ENCODE measurements around the gene LSM4. TPM values are rescaled to one million over a fixed set of nuclear protein-coding genes. Genes with fewer than 3 reads are reported as not detected.
"Not testable (repeated sequence)": the region's sequence is repeated elsewhere in the genome, so short reads cannot be mapped to it uniquely, and the experiment has no call there.

LSM4 gene
- polyA plus RNA-seq, result 100 to 1,000 TPM in 1 of 2 donors, 10 to 100 TPM in 1; 96.9 to 113 TPM

DNA sequence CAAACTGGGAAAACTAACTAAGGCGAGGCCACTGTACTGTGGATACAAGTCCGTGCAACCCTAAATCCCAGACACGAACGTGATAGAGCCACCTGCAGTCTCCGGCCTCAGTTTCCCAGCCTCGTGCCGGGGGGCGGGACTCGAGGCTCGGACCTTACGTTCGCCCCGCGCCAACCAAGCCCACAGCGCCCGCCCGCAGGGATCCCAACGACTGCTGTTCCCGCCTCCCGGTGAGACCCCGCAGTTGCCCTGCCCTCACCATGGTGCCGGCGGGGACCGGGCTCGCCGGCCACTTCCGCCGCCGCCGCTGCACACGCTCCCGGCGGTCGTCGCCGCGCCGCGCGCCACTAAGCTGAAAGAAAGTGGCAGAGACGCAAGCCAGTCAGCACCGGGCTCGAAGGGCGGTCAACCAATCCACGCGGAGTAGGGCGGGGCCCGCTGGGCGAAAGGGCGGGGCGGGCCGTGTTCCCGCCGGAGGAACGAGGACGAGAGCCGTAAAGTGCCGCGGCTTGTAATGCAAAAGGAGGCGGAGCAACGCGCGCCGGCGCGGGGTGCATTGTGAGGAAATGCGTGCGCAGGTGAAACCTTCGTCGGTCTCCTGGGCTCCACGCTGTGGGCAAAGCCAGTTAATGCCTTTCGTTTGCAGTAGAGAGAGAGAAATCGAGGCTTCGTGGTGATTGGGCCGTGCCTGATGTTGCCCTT lies at the start of gene LSM4:
Gene LSM4, minus strand, starts transcription at position 318 of the 702 bp plus-strand sequence. Its CDS starts 56 bp downstream, at position 262.
- Histone ChIP-seq H3K27me3 (ENCODE audit: control insufficient read depth in 1 of 2, insufficient read depth in 2 of 2, low read length in 2 of 2) (no peaks in the 10 kb centered on the region), H3K4me3 (ENCODE audit: low read depth in 1 of 2, low read length in 2 of 2) (peak within 1 kb of the TSS; percentile 84 to 96), H3K9me3 (ENCODE audit: control insufficient read depth in 2 of 2, insufficient read depth in 1 of 2, low read depth in 1 of 2, low read length in 1 of 2) (no peaks in the 10 kb centered on the region), H3K27ac (ENCODE audit: low read depth in 2 of 2, low read length in 1 of 2) (peak within 1 kb of the TSS; percentile 93 to 97), H3K36me3 (ENCODE audit: control insufficient read depth in 2 of 2, insufficient read depth in 2 of 2, low read length in 1 of 2) (no peaks in the 10 kb centered on the region), H3K4me1 (ENCODE audit: control insufficient read depth in 2 of 2, insufficient read depth in 2 of 2, low read length in 1 of 2) (peaks cover 3 to 17% of the 10 kb centered on the region in 2 donors)
- WGBS, 2 donors, result 0% methylated on average over 74 to 75 of the region's 75 CpGs

DNA sequence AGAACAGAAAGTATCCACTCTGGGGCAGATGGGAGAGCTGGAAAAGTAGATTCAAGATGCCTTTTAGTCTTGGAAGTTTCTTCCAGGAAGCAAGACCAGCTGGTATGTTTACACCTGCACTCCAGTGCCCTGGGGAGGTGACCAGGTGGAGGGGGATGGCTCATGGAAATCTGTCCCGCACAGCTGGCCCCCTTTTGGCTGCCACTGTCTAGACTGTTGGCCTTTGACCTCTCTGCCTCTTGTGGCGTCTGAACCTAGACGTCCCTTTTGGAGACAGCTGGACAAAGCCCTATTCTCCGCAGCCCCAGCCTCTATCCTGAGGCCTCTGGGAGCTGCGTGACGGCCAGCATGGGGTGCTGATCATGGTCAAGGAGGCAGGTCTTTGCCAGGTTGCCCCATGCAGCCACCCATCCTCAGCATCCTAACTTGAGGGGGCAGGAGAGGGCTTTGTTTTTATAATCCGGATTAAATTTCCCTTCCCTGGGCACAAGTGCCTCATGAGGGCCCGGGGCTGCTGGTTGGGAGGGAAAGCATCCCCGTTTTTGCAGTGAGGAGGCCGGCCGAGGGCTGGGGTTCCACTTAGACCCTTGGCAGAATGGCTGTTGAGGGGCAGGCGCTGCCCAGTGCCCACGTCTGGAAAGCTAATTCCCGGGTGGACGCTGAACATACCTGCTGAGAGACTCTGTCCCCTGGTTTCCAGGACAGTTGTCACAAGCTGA lies 45.8 kb upstream of the LSM4 start:
- no peak overlapping the region for H3K27ac ChIP-seq (ENCODE audit: low read depth in 2 of 2, low read length in 1 of 2)

DNA sequence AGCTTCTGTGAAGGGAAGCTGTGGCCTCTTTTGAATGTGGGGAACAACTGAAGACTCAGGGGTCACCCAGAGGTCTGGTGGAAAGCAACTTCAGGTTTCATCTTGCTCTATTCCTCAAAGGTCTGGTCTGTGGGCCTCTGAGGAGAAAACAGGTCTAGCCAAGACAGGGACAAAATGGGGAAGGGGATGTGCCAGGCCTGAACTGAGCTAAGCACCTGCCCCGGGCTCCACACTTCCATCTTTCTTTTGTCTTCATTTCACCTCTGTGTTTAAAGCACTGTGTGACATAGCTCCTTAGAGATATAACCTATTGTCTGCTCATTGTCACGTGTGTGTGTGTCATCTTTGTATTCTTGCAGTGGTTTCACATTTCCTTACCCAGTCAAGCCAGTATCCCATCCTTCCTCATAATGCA lies 43.2 kb upstream of the LSM4 start:
- H3K27me3 ChIP-seq (ENCODE audit: control insufficient read depth in 1 of 2, insufficient read depth in 2 of 2, low read length in 2 of 2), result no peaks in the 10 kb centered on the region
- no peaks in the 10 kb centered on the region for H3K9me3 ChIP-seq (ENCODE audit: control insufficient read depth in 2 of 2, insufficient read depth in 1 of 2, low read depth in 1 of 2, low read length in 1 of 2)
- WGBS, 2 donors, result 81% methylated on average over 2 of the region's 2 CpGs
- H3K27ac ChIP-seq (ENCODE audit: low read depth in 2 of 2, low read length in 1 of 2), result peak overlapping the region in 1 of 2 donors; percentile 53
- no peak overlapping the region for H3K4me3 ChIP-seq (ENCODE audit: low read depth in 1 of 2, low read length in 2 of 2)
- H3K36me3 ChIP-seq (ENCODE audit: control insufficient read depth in 2 of 2, insufficient read depth in 2 of 2, low read length in 1 of 2), result no peaks in the 10 kb centered on the region
- H3K4me1 ChIP-seq (ENCODE audit: control insufficient read depth in 2 of 2, insufficient read depth in 2 of 2, low read length in 1 of 2), result peaks cover 0 to 3% of the 10 kb centered on the region in 2 donors

More for the DNA sequence above, 45.8 kb upstream of the LSM4 start:
- Histone ChIP-seq H3K27me3 (ENCODE audit: control insufficient read depth in 1 of 2, insufficient read depth in 2 of 2, low read length in 2 of 2) (no peaks in the 10 kb centered on the region), H3K4me3 (ENCODE audit: low read depth in 1 of 2, low read length in 2 of 2) (no peak overlapping the region), H3K4me1 (ENCODE audit: control insufficient read depth in 2 of 2, insufficient read depth in 2 of 2, low read length in 1 of 2) (peaks cover 2 to 3% of the 10 kb centered on the region in 2 donors), H3K36me3 (ENCODE audit: control insufficient read depth in 2 of 2, insufficient read depth in 2 of 2, low read length in 1 of 2) (no peaks in the 10 kb centered on the region), H3K9me3 (ENCODE audit: control insufficient read depth in 2 of 2, insufficient read depth in 1 of 2, low read depth in 1 of 2, low read length in 1 of 2) (no peaks in the 10 kb centered on the region)
- WGBS, 2 donors, result 82 to 87% methylated on average over 15 of the region's 15 CpGs

DNA sequence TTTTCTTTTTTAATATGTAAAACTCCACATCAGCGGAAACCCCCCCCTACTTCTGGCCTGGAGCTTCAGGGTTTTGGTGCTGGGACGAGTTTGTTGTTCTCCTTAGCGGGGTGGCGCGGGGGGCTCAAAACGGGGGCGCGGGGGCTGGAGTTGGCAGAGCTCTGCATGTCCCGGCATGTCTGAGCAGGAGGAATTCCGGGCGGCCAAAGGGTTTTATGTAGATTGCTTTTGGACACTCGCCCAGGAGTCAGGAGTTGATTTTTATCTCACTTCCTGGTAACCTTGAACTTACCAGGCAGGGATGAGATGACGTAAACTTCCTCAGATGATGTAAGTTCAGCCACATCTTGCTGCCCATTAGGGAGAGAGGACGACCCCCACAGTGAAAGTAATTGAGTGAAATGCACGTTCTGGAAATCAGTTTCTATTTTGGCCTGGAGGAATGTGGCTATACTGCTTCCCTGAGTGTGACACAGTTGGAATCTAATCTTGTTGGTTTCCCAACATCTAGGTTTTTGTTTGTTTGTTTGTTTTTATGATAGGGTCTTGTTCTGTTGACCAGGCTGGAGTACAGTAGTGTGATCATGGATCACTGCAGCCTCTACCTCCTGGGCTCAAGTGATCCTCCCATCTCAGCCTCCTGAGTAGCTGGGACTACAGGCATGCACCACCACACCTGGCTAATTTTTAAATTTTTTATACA lies 42.1 kb upstream of the LSM4 start:
- Histone ChIP-seq H3K36me3 (ENCODE audit: control insufficient read depth in 2 of 2, insufficient read depth in 2 of 2, low read length in 1 of 2) (no peaks in the 10 kb centered on the region), H3K27ac (ENCODE audit: low read depth in 2 of 2, low read length in 1 of 2) (peak overlapping the region; percentile 29 to 65)

DNA sequence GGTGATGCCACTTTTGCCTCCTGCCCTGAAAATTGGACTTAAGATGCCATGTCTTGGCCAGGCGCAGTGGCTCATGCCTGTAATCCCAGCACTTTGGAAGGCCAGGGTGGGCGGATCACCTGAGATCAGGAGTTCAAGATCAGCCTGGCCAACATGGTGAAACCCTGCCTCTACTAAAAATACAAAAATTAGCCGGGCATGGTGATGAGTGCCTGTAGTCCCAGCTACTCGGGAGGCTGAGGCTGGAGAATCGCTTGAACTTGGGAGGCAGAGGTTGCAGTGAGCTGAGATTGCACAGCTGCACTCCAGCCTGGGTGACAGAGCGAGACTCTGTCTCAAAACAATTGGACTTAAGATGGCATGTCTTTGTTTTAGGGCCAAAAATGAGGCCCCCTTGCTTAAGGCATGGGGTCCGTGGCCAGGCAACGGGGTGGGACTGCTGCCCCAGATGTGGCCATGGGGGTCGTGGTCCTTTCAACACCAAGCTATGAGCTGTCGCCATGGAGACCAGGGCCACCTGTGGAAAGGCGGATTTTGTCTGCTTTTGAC lies 41.5 kb upstream of the LSM4 start:
- WGBS, 2 donors, result 51 to 54% methylated on average over 11 of the region's 11 CpGs
- H3K4me3 ChIP-seq (ENCODE audit: low read depth in 1 of 2, low read length in 2 of 2); H3K9me3 ChIP-seq (ENCODE audit: control insufficient read depth in 2 of 2, insufficient read depth in 1 of 2, low read depth in 1 of 2, low read length in 1 of 2); H3K36me3 ChIP-seq (ENCODE audit: control insufficient read depth in 2 of 2, insufficient read depth in 2 of 2, low read length in 1 of 2); H3K27me3 ChIP-seq (ENCODE audit: control insufficient read depth in 1 of 2, insufficient read depth in 2 of 2, low read length in 2 of 2); H3K4me1 ChIP-seq (ENCODE audit: control insufficient read depth in 2 of 2, insufficient read depth in 2 of 2, low read length in 1 of 2): not testable (repeated sequence)
- H3K27ac ChIP-seq (ENCODE audit: low read depth in 2 of 2, low read length in 1 of 2), result peak overlapping the region; percentile 34 to 65

More for the DNA sequence above, 42.1 kb upstream of the LSM4 start:
- 12 to 16% methylated on average over 15 of the region's 15 CpGs for WGBS, 2 donors
- no peaks in the 10 kb centered on the region for H3K27me3 ChIP-seq (ENCODE audit: control insufficient read depth in 1 of 2, insufficient read depth in 2 of 2, low read length in 2 of 2)
- no peaks in the 10 kb centered on the region for H3K9me3 ChIP-seq (ENCODE audit: control insufficient read depth in 2 of 2, insufficient read depth in 1 of 2, low read depth in 1 of 2, low read length in 1 of 2)
- H3K4me3 ChIP-seq (ENCODE audit: low read depth in 1 of 2, low read length in 2 of 2), result no peak overlapping the region
- peaks cover 0 to 3% of the 10 kb centered on the region in 2 donors for H3K4me1 ChIP-seq (ENCODE audit: control insufficient read depth in 2 of 2, insufficient read depth in 2 of 2, low read length in 1 of 2)

DNA sequence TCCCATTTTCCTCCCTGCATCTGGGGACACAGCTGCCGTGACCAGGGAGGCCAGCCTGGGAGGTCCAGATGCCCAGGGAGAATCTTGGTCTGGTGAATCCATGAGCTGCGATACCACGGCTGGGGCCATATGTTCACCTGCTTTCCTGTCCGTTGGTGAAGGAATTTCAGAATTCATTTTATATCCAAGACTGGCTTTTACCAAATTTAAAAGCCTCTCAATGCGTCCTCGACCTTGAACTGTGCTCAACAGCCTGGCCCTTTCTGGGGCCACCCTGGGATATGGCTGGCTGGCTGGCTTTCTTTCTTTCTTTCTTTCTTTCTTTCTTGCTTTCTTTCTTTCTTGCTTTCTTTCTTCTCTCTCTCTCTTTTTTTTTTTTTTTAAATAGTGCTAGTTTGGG lies 40.9 kb upstream of the LSM4 start:
- Histone ChIP-seq H3K27me3 (ENCODE audit: control insufficient read depth in 1 of 2, insufficient read depth in 2 of 2, low read length in 2 of 2) (no peaks in the 10 kb centered on the region), H3K4me3 (ENCODE audit: low read depth in 1 of 2, low read length in 2 of 2) (no peak overlapping the region), H3K36me3 (ENCODE audit: control insufficient read depth in 2 of 2, insufficient read depth in 2 of 2, low read length in 1 of 2) (peaks cover 0 to 3% of the 10 kb centered on the region in 2 donors), H3K4me1 (ENCODE audit: control insufficient read depth in 2 of 2, insufficient read depth in 2 of 2, low read length in 1 of 2) (peaks cover 0 to 3% of the 10 kb centered on the region in 2 donors), H3K27ac (ENCODE audit: low read depth in 2 of 2, low read length in 1 of 2) (no peak overlapping the region), H3K9me3 (ENCODE audit: control insufficient read depth in 2 of 2, insufficient read depth in 1 of 2, low read depth in 1 of 2, low read length in 1 of 2) (no peaks in the 10 kb centered on the region)
- WGBS, 2 donors, result 81 to 82% methylated on average over 6 of the region's 6 CpGs

DNA sequence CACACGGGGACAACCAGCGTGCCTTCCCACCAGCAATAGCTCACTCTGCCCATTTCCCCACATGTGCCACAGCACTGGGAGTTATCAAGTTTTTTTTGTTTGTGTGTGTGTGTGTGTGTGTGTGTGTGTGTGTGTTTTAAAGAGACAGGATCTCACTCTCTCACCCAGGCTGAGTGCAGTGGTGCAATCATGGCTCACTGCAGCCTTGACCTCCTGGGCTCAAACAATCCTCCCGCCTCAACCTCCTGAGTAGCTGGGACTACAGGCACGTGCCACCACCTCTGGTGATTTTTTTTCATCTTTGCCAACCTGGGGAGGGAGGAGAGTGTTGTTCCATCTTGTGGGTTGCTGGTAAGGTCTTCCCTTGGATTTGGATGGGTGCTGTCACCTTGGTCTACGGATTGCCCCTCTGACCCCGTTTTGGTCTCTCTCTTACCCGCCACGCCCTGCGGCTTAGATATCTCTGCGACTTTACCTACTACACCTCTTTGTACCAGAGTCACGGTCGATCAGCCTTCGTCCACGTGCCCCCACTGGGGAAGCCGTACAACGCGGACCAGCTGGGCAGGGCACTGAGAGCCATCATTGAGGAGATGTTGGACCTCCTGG lies 40.2 kb upstream of the LSM4 start:
- Histone ChIP-seq H3K36me3 (ENCODE audit: control insufficient read depth in 2 of 2, insufficient read depth in 2 of 2, low read length in 1 of 2) (peaks cover 0 to 3% of the 10 kb centered on the region in 2 donors), H3K9me3 (ENCODE audit: control insufficient read depth in 2 of 2, insufficient read depth in 1 of 2, low read depth in 1 of 2, low read length in 1 of 2) (no peaks in the 10 kb centered on the region), H3K27ac (ENCODE audit: low read depth in 2 of 2, low read length in 1 of 2) (no peak overlapping the region), H3K4me1 (ENCODE audit: control insufficient read depth in 2 of 2, insufficient read depth in 2 of 2, low read length in 1 of 2) (peaks cover 0 to 3% of the 10 kb centered on the region in 2 donors), H3K27me3 (ENCODE audit: control insufficient read depth in 1 of 2, insufficient read depth in 2 of 2, low read length in 2 of 2) (no peaks in the 10 kb centered on the region), H3K4me3 (ENCODE audit: low read depth in 1 of 2, low read length in 2 of 2) (no peak overlapping the region)
- 94% methylated on average over 17 of the region's 17 CpGs for WGBS, 2 donors

DNA sequence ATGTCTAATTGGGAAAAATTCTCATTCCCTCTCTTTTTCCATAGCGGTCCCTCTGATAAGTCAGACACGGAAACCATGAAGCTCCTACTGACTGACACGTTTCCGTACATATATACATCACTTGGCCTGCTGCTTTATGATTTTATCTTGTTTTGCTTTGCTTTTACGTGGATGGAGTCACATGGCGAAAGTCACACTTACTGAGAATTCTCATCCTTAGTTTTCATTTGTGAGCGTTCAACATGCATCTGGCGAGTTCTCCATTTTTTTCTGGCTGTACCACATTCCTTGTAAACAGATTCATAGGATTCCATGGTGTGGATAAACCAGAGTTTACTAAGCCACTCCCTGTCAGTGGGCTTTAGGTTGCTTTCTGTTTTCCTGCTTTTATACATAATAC lies 38.8 kb upstream of the LSM4 start:
- H3K4me3 ChIP-seq (ENCODE audit: low read depth in 1 of 2, low read length in 2 of 2), result no peak overlapping the region
- no peaks in the 10 kb centered on the region for H3K27me3 ChIP-seq (ENCODE audit: control insufficient read depth in 1 of 2, insufficient read depth in 2 of 2, low read length in 2 of 2)
- H3K4me1 ChIP-seq (ENCODE audit: control insufficient read depth in 2 of 2, insufficient read depth in 2 of 2, low read length in 1 of 2), result peaks cover 0 to 3% of the 10 kb centered on the region in 2 donors
- H3K9me3 ChIP-seq (ENCODE audit: control insufficient read depth in 2 of 2, insufficient read depth in 1 of 2, low read depth in 1 of 2, low read length in 1 of 2), result peaks cover 0 to 4% of the 10 kb centered on the region in 2 donors
- no peak overlapping the region for H3K27ac ChIP-seq (ENCODE audit: low read depth in 2 of 2, low read length in 1 of 2)
- 94 to 95% methylated on average over 8 of the region's 8 CpGs for WGBS, 2 donors
- peaks cover 4% of the 10 kb centered on the region in 2 donors for H3K36me3 ChIP-seq (ENCODE audit: control insufficient read depth in 2 of 2, insufficient read depth in 2 of 2, low read length in 1 of 2)

DNA sequence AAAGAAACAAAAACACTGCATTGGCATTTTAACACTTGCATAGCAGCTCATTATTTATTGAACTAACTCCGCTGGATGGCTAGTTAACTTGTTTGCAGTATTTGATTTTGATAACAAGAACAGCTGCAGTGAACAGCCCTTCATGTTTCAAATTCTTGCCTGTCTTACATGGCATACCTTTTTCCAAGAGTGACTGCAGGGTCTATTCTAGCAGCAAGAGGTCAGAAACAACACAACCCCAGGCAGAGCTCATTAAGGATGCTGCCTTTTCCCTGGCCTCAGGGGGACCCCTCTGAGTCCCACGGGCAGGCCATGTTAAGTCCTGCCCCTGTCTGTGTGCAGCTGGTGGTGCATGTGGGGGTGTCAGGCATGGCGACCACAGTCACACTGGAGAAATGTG lies 34.2 kb upstream of the LSM4 start:
- Histone ChIP-seq H3K27me3 (ENCODE audit: control insufficient read depth in 1 of 2, insufficient read depth in 2 of 2, low read length in 2 of 2) (no peaks in the 10 kb centered on the region), H3K27ac (ENCODE audit: low read depth in 2 of 2, low read length in 1 of 2) (no peak overlapping the region), H3K4me3 (ENCODE audit: low read depth in 1 of 2, low read length in 2 of 2) (no peak overlapping the region), H3K4me1 (ENCODE audit: control insufficient read depth in 2 of 2, insufficient read depth in 2 of 2, low read length in 1 of 2) (no peaks in the 10 kb centered on the region), H3K36me3 (ENCODE audit: control insufficient read depth in 2 of 2, insufficient read depth in 2 of 2, low read length in 1 of 2) (peaks cover 4 to 5% of the 10 kb centered on the region in 2 donors), H3K9me3 (ENCODE audit: control insufficient read depth in 2 of 2, insufficient read depth in 1 of 2, low read depth in 1 of 2, low read length in 1 of 2) (peaks cover 0 to 4% of the 10 kb centered on the region in 2 donors)
- 93% methylated on average over 3 of the region's 3 CpGs for WGBS, 2 donors

All from esophagus (tissue), 2 donors.